Kidney (tissue), 14 donors: ENCODE measurements around the gene MLN. TPM values are rescaled to one million over a fixed set of nuclear protein-coding genes. Genes with fewer than 3 reads are reported as not detected.

Source experiments
- DNase-seq, 5 donors: peaks; one replicate each; pipeline ENCODE4 v3.0.0-alpha.2; 2013 to 2020
- FAIRE-seq: peaks from 2 replicates; lab custom pipeline; 2012; peaks lifted over from hg19 to GRCh38; lab: Jason Lieb, UNC
- H3K27ac ChIP-seq, 2 donors: one replicate each; pipeline ENCODE4 v1.7.0; 2013; ENCODE audit warnings: low read depth in 2 of 2, low read length in 2 of 2, inconsistent platforms in 1 of 2
- H3K27me3 ChIP-seq: one replicate; pipeline ENCODE4 v1.7.1; 2013; ENCODE audit warnings: low read length, inconsistent platforms; ENCODE audit not compliant: control insufficient read depth, insufficient read depth
- H3K36me3 ChIP-seq, 3 donors: one replicate each; pipeline versions ENCODE4 v1.7.0 to v1.7.1; 2013; ENCODE audit warnings: low read length in 3 of 3, control low read depth in 1 of 3, inconsistent platforms in 1 of 3; ENCODE audit not compliant: insufficient read depth in 3 of 3, control insufficient read depth in 2 of 3
- H3K4me1 ChIP-seq, 3 donors: one replicate each; pipeline versions ENCODE4 v1.7.0 to v1.7.1; 2013; ENCODE audit warnings: low read length in 3 of 3, inconsistent platforms in 1 of 3, low read depth in 1 of 3; ENCODE audit not compliant: control insufficient read depth in 2 of 3, insufficient read depth in 2 of 3
- H3K4me3 ChIP-seq, 3 donors: one replicate each; pipeline versions ENCODE4 v1.7.0 to v1.8.1; 2013; ENCODE audit warnings: low read length in 3 of 3, control low read depth in 1 of 3, inconsistent platforms in 1 of 3
- H3K9ac ChIP-seq, 3 donors: one replicate each; pipeline versions ENCODE4 v1.7.0 to v1.7.1; 2013; ENCODE audit warnings: low read length in 3 of 3, control low read depth in 1 of 3, inconsistent platforms in 1 of 3
- H3K9me3 ChIP-seq, 3 donors: one replicate each; pipeline versions ENCODE4 v1.7.0 to v1.7.1; 2013; ENCODE audit warnings: low read length in 3 of 3, control low read depth in 1 of 3, inconsistent platforms in 1 of 3; ENCODE audit not compliant: control insufficient read depth in 2 of 3, insufficient read depth in 1 of 3
- intact Hi-C: fragments of 100-400 bp; cut with DNase I; formaldehyde crosslinking; loops from one replicate; pipeline ENCODE4 v1.11.1; 2022
- polyA plus RNA-seq: library from polyadenylated mRNA; stranded (reverse); fragments of 350-450 nt; fragmentation: Illumina TruSeq; extraction: RNeasy Lipid Tissue Mini Kit (QIAGEN cat#74804); gene quantifications from one replicate; pipeline ENCODE4 v1.2.3, GENCODE V29; 2014; ENCODE audit warnings: low read depth, low replicate concordance; ENCODE audit not compliant: insufficient read depth
- total RNA-seq: library from RNA; stranded (reverse); fragmentation: NEBNext Ultra II Directional; extraction: Animal tissue kit (Norgen Biotek cat#: 25700); gene quantifications from one replicate; pipeline ENCODE4 v1.2.1, GENCODE V29; 2021
- TF ChIP-seq, protein P1 (sequence below): IDR thresholded peaks from 3 replicates; pipeline ENCODE4 v1.5.1; 2012; ENCODE audit warnings: mild to moderate bottlenecking, moderate library complexity, borderline replicate concordance; ENCODE audit not compliant: insufficient read depth; ENCODE audit errors: extremely low read depth
- donor health status: control.
- donor health status: control.
- donor health status: control.
- donor health status: control.
- donor health status: control.
- donor health status: DM: yes; HTN: yes; CAD: no.
- donor health status: Normal renal cell carcinoma (clear cell type).

MLN gene
- total and polyA plus RNA-seq, 2 donors from 2014 or later: not detected

- H3K27me3 ChIP-seq: no peaks in the 10 kb centered on the region
- H3K36me3 ChIP-seq: no peaks in the 10 kb centered on the region
- no peaks in the 10 kb centered on the region for H3K4me1 ChIP-seq
- no peak overlapping the region for H3K4me3 ChIP-seq
- no peak overlapping the region for H3K9ac ChIP-seq
- DNase-seq (peak in 1 of 5 donors; percentile 45), FAIRE-seq (no peak)
- H3K27ac ChIP-seq: no peak overlapping the region
- intact Hi-C loops: no loop called here
- TF ChIP-seq, protein P1, sequence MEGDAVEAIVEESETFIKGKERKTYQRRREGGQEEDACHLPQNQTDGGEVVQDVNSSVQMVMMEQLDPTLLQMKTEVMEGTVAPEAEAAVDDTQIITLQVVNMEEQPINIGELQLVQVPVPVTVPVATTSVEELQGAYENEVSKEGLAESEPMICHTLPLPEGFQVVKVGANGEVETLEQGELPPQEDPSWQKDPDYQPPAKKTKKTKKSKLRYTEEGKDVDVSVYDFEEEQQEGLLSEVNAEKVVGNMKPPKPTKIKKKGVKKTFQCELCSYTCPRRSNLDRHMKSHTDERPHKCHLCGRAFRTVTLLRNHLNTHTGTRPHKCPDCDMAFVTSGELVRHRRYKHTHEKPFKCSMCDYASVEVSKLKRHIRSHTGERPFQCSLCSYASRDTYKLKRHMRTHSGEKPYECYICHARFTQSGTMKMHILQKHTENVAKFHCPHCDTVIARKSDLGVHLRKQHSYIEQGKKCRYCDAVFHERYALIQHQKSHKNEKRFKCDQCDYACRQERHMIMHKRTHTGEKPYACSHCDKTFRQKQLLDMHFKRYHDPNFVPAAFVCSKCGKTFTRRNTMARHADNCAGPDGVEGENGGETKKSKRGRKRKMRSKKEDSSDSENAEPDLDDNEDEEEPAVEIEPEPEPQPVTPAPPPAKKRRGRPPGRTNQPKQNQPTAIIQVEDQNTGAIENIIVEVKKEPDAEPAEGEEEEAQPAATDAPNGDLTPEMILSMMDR: no peak
- no peaks in the 10 kb centered on the region for H3K9me3 ChIP-seq
Measured at GRCh38 chr6:33794910-33795623, 8.7 kb downstream of the MLN start.

GRCh38 chr6:33792981-33793380, 10.8 kb downstream of the MLN start:
- TF ChIP-seq, protein P1: no peak
- Histone ChIP-seq H3K4me1 (peaks cover 0 to 3% (median 0%) of the 10 kb centered on the region in 3 donors), H3K36me3 (no peaks in the 10 kb centered on the region), H3K9me3 (no peaks in the 10 kb centered on the region), H3K27ac (no peak overlapping the region), H3K9ac (no peak overlapping the region), H3K27me3 (no peaks in the 10 kb centered on the region), H3K4me3 (no peak overlapping the region)
- FAIRE-seq: no peak
- intact Hi-C loops: no loop called here
- DNase-seq: peak in 1 of 5 donors; percentile 52

DNA sequence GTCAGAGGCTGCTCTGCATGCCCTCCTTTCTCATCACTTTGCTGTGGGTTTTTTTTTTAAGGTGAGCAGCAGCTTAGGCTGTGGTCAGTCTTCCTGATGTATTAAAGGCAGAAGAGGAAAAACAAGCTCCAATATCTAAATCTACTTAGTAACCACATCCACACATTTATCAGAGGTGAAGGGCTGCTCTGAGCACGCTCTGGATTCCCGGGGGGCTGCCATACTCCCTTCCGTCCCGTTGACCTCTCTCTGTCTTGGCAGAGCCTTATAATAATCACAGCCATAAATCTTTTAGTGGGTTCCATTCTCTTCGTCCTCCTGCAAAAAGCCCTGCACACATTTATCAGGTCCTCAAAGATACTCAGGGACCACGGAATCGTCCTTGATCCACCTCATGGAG, 12.2 kb downstream of the MLN start:
- Histone ChIP-seq H3K27me3 (no peaks in the 10 kb centered on the region), H3K9me3 (no peaks in the 10 kb centered on the region), H3K27ac (no peak overlapping the region), H3K36me3 (no peaks in the 10 kb centered on the region), H3K4me3 (no peak overlapping the region), H3K4me1 (peaks cover 7 to 17% (median 13%) of the 10 kb centered on the region in 3 donors), H3K9ac (no peak overlapping the region)
- DNase-seq (peak in 2 of 5 donors; percentile 22 to 26), FAIRE-seq (no peak)
- intact Hi-C loops: no loop called here
- TF ChIP-seq, protein P1: no peak
